SK-N-SH treated with all-trans-retinoic acid at 6 μM for 48 hours (cell line): ENCODE results near the gene HLA-G.

Experiments
- ATAC-seq: fragments of 200-7000 bp; cut with Tn5 transposase; 3 replicates; pipeline ENCODE4 v1.9.1; 2020; ENCODE audit warnings: mild to moderate bottlenecking, moderate library complexity
- ARNTL ChIP-seq: fragments of 450-650 bp; formaldehyde crosslinking; IDR thresholded peaks from 2 replicates; pipeline ENCODE4 v1.5.0; 2020; ENCODE audit warnings: low read depth, mild to moderate bottlenecking, moderate library complexity, borderline replicate concordance
- BACH2 ChIP-seq: fragments of 250-450 bp; sonication (Bioruptor Pico); IDR thresholded peaks from 2 replicates; pipeline ENCODE4 v1.9.0; 2021; ENCODE audit warnings: mild to moderate bottlenecking, borderline replicate concordance
- CREB5 ChIP-seq: fragments of 250-450 bp; sonication (Bioruptor Pico); IDR thresholded peaks from 2 replicates; pipeline ENCODE4 v1.5.1; 2020; ENCODE audit warnings: low read depth, mild to moderate bottlenecking, moderate library complexity
- CSDC2 ChIP-seq: fragments of 250-450 bp; sonication (Bioruptor Pico); IDR thresholded peaks from 2 replicates; pipeline ENCODE4 v1.5.0; 2020; ENCODE audit warnings: mild to moderate bottlenecking, moderate library complexity
- CSRNP3 ChIP-seq: fragments of 250-450 bp; sonication (Bioruptor Pico); IDR thresholded peaks from 2 replicates; pipeline ENCODE4 v1.5.1; 2021; ENCODE audit warnings: mild to moderate bottlenecking, moderate library complexity
- ESRRG ChIP-seq: fragments of 250-450 bp; sonication (Bioruptor Pico); IDR thresholded peaks from 2 replicates; pipeline ENCODE4 v1.6.1; 2021; ENCODE audit warnings: mild to moderate bottlenecking
- GLIS3 ChIP-seq: fragments of 250-450 bp; sonication (Bioruptor Pico); IDR thresholded peaks from 2 replicates; pipeline ENCODE4 v1.5.0; 2020; ENCODE audit warnings: mild to moderate bottlenecking, moderate library complexity
- ISL1 ChIP-seq: fragments of 250-450 bp; sonication (Bioruptor Pico); IDR thresholded peaks from 2 replicates; pipeline ENCODE4 v2.1.2; 2022; ENCODE audit warnings: mild to moderate bottlenecking, moderate library complexity
- OSR1 ChIP-seq: fragments of 250-450 bp; sonication (Bioruptor Pico); IDR thresholded peaks from 2 replicates; pipeline ENCODE4 v1.8.0; 2022; ENCODE audit warnings: moderate library complexity, mild to moderate bottlenecking, inconsistent platforms
- PATZ1 ChIP-seq: fragments of 250-450 bp; sonication (Bioruptor Pico); IDR thresholded peaks from 2 replicates; pipeline ENCODE4 v1.8.0; 2020; ENCODE audit warnings: mild to moderate bottlenecking, moderate library complexity, borderline replicate concordance
- POU6F1 ChIP-seq: fragments of 250-450 bp; sonication (Bioruptor Pico); IDR thresholded peaks from 2 replicates; pipeline ENCODE4 v1.8.0; 2021; ENCODE audit warnings: low read depth, mild to moderate bottlenecking, moderate library complexity, borderline replicate concordance
- PPARA ChIP-seq: fragments of 250-450 bp; sonication (Bioruptor Pico); IDR thresholded peaks from 2 replicates; pipeline ENCODE4 v1.5.0; 2020; ENCODE audit warnings: mild to moderate bottlenecking, borderline replicate concordance
- RARB ChIP-seq: fragments of 250-450 bp; sonication (Bioruptor Pico); IDR thresholded peaks from 2 replicates; pipeline ENCODE4 v1.8.0; 2021; ENCODE audit warnings: mild to moderate bottlenecking, moderate library complexity
- TCF4 ChIP-seq: fragments of 250-450 bp; sonication (Bioruptor Pico); IDR thresholded peaks from 2 replicates; pipeline ENCODE4 v1.8.0; 2021; ENCODE audit warnings: mild to moderate bottlenecking, moderate library complexity, borderline replicate concordance
- TOX ChIP-seq: fragments of 250-450 bp; sonication (Bioruptor Pico); IDR thresholded peaks from 2 replicates; pipeline ENCODE4 v1.8.0; 2021; ENCODE audit warnings: mild to moderate bottlenecking, moderate library complexity, borderline replicate concordance
- TSHZ2 ChIP-seq: fragments of 250-450 bp; sonication (Bioruptor Pico); IDR thresholded peaks from 2 replicates; pipeline ENCODE4 v1.5.0; 2020; ENCODE audit warnings: mild to moderate bottlenecking, moderate library complexity
- ZC3H10 ChIP-seq: fragments of 250-450 bp; sonication (Bioruptor Pico); IDR thresholded peaks from 2 replicates; pipeline ENCODE4 v1.5.1; 2021; ENCODE audit warnings: mild to moderate bottlenecking, moderate library complexity
- ZFP3 ChIP-seq: fragments of 250-450 bp; sonication (Bioruptor Pico); IDR thresholded peaks from 2 replicates; pipeline ENCODE4 v1.5.0; 2020; ENCODE audit warnings: mild to moderate bottlenecking, moderate library complexity
- ZFP30 ChIP-seq: fragments of 450-650 bp; formaldehyde crosslinking; IDR thresholded peaks from 2 replicates; pipeline ENCODE4 v1.5.0; 2022; ENCODE audit warnings: mild to moderate bottlenecking, moderate library complexity
- ZNF565 ChIP-seq: fragments of 450-650 bp; formaldehyde crosslinking; conservative IDR thresholded peaks from 2 replicates; pipeline ENCODE4 v1.5.0; 2020; ENCODE audit warnings: low read depth, mild to moderate bottlenecking, moderate library complexity
- ZNF70 ChIP-seq: fragments of 450-650 bp; formaldehyde crosslinking; IDR thresholded peaks from 2 replicates; pipeline ENCODE4 v1.5.0; 2020; ENCODE audit warnings: mild to moderate bottlenecking, moderate library complexity
- ZNF8 ChIP-seq: fragments of 450-650 bp; formaldehyde crosslinking; IDR thresholded peaks from 2 replicates; pipeline ENCODE4 v1.5.0; 2020; ENCODE audit warnings: mild to moderate bottlenecking, moderate library complexity

HLA-G gene

GRCh38 chr6:29797966-29798365 is 29.7 kb upstream of the HLA-G start:
- TF ChIP-seq TOX (CRISPR knock-in tag) (no peak), ZFP3 (CRISPR knock-in tag) (no peak), PPARA (no peak)
- ATAC-seq, result no peak

- ATAC-seq, result no peak
- no peak for TF ChIP-seq ZNF8 (CRISPR knock-in tag)
- TF ChIP-seq GLIS3 (CRISPR knock-in tag), result no peak
- TF ChIP-seq ARNTL, result no peak
- no peak for TF ChIP-seq RARB (CRISPR knock-in tag)
- TF ChIP-seq BACH2 (CRISPR knock-in tag), result no peak
- no peak for TF ChIP-seq ZC3H10 (CRISPR knock-in tag)
- no peak for TF ChIP-seq ZNF565 (CRISPR knock-in tag)
- TF ChIP-seq TSHZ2 (CRISPR knock-in tag), result no peak
- TF ChIP-seq ZFP30 (CRISPR knock-in tag), result no peak
- no peak for TF ChIP-seq CSRNP3 (CRISPR knock-in tag)
- no peak for TF ChIP-seq TOX (CRISPR knock-in tag)
- no peak for TF ChIP-seq CSDC2 (CRISPR knock-in tag)
- TF ChIP-seq ZNF70 (CRISPR knock-in tag), result no peak
- TF ChIP-seq PATZ1, result no peak
- no peak for TF ChIP-seq ISL1 (CRISPR knock-in tag)
- TF ChIP-seq POU6F1 (CRISPR knock-in tag), result no peak
- TF ChIP-seq TCF4 (CRISPR knock-in tag), result no peak
- TF ChIP-seq ESRRG, result no peak
- no peak for TF ChIP-seq CREB5 (CRISPR knock-in tag)
- no peak for TF ChIP-seq ZFP3 (CRISPR knock-in tag)
Measured at GRCh38 chr6:29800254-29800653, 27.4 kb upstream of the HLA-G start.

- ATAC-seq, result no peak
- TF ChIP-seq PATZ1, result no peak
- TF ChIP-seq PPARA, result no peak
- no peak for TF ChIP-seq ZNF70 (CRISPR knock-in tag)
- no peak for TF ChIP-seq TCF4 (CRISPR knock-in tag)
- no peak for TF ChIP-seq ZFP30 (CRISPR knock-in tag)
- no peak for TF ChIP-seq CSRNP3 (CRISPR knock-in tag)
- no peak for TF ChIP-seq CSDC2 (CRISPR knock-in tag)
- TF ChIP-seq ZNF565 (CRISPR knock-in tag), result no peak
- no peak for TF ChIP-seq CREB5 (CRISPR knock-in tag)
- TF ChIP-seq OSR1 (CRISPR knock-in tag), result no peak
- no peak for TF ChIP-seq GLIS3 (CRISPR knock-in tag)
- no peak for TF ChIP-seq ZNF8 (CRISPR knock-in tag)
Measured at GRCh38 chr6:29806387-29806786, 21.2 kb upstream of the HLA-G start.
